HG03354 (cell line): ENCODE data around the gene CTSA.
A peak's percentile ranks its signal among the peaks of the same experiment; 100 is the strongest.

Experiments used
- ATAC-seq: cut with Tn5 transposase; IDR thresholded peaks from one replicate; pipeline ENCODE4 v1.9.1; 2021; ENCODE audit warnings: mild to moderate bottlenecking; ENCODE audit not compliant: unreplicated experiment, poor library complexity, severe bottlenecking

The CTSA gene

GRCh38 chr20:45890985-45891983 is at the start of gene CTSA, which contains the start of gene NEURL2:
CTSA (plus strand) TSS chr20:45891335; CDS start chr20:45891569, 234 bp downstream.
NEURL2 (minus strand) TSS chr20:45891208; CDS start chr20:45890991, 217 bp downstream.
- ATAC-seq, result peak; percentile 79

- no peak for ATAC-seq
These were observed 49.6 kb upstream of the CTSA start for GRCh38 chr20:45841407-45842129.

GRCh38 chr20:45842169-45842812 is 48.8 kb upstream of the CTSA start:
- peak; percentile 57 for ATAC-seq

- ATAC-seq, result no peak
These were observed 47.6 kb upstream of the CTSA start for GRCh38 chr20:45843506-45843905.

- ATAC-seq, result no peak
These were observed 45.7 kb upstream of the CTSA start for GRCh38 chr20:45845452-45845851.

- no peak for ATAC-seq
These were observed 42.7 kb upstream of the CTSA start for GRCh38 chr20:45848421-45848820.

GRCh38 chr20:45848969-45849582 is 42.1 kb upstream of the CTSA start:
- ATAC-seq, result no peak

- ATAC-seq, result no peak
These were observed 40.9 kb upstream of the CTSA start for GRCh38 chr20:45850238-45850637.

GRCh38 chr20:45850926-45851325 is 40.2 kb upstream of the CTSA start:
- ATAC-seq, result no peak

- no peak for ATAC-seq
These were observed 39.6 kb upstream of the CTSA start for GRCh38 chr20:45851501-45851900.

GRCh38 chr20:45852326-45852725 is 38.8 kb upstream of the CTSA start:
- no peak for ATAC-seq

- ATAC-seq, result no peak
These were observed 37.7 kb upstream of the CTSA start for GRCh38 chr20:45853484-45853883.

- ATAC-seq, result peak; percentile 94
These were observed 33.8 kb upstream of the CTSA start, which contains the start of the genes ACOT8 and ZSWIM3 for GRCh38 chr20:45857114-45857881. ACOT8 (minus strand) TSS chr20:45857392; CDS start chr20:45857315, 77 bp downstream. ZSWIM3 (plus strand) TSS chr20:45857614; CDS start chr20:45857826, 212 bp downstream.

- peak; percentile 24 for ATAC-seq
These were observed 33.3 kb upstream of the CTSA start for GRCh38 chr20:45857882-45858216.

- no peak for ATAC-seq
These were observed 31.2 kb upstream of the CTSA start for GRCh38 chr20:45859916-45860315.

- no peak for ATAC-seq
These were observed 30.4 kb upstream of the CTSA start for GRCh38 chr20:45860560-45861220.

GRCh38 chr20:45861221-45862075 is 29.7 kb upstream of the CTSA start:
- no peak for ATAC-seq
